Activated CD4-positive, alpha-beta T cell treated with anti-CD3 and anti-CD28 coated beads for 24 hours (primary cell): ENCODE measurements around the gene PET100.
"Not testable (repeated sequence)": the region's sequence is repeated elsewhere in the genome, so short reads cannot be mapped to it uniquely, and the experiment has no call there.

Source experiments
- DNase-seq, 2 donors: peaks; one replicate each; pipeline ENCODE4 v3.0.0-alpha.2; 2020; ENCODE audit warnings: low read depth in 2 of 2

PET100 gene

GRCh38 chr19:7633698-7634097 lies 4.1 kb downstream of the PET100 start, which contains the start of gene PCP2:
PCP2 (minus strand) TSS chr19:7633719; CDS start chr19:7633457, 262 bp downstream.
- no peak for DNase-seq

GRCh38 chr19:7635670-7636069 lies 6.1 kb downstream of the PET100 start:
- no peak for DNase-seq

- DNase-seq: no peak
Observed at GRCh38 chr19:7636317-7636690, 6.7 kb downstream of the PET100 start.

- DNase-seq: peak; percentile 88 to 89
Observed at GRCh38 chr19:7636691-7637373, 7.2 kb downstream of the PET100 start, which contains the start of gene STXBP2. STXBP2 (plus strand) TSS chr19:7637110; CDS start chr19:7637150, 40 bp downstream.

GRCh38 chr19:7637374-7638256 lies 8.0 kb downstream of the PET100 start:
- no peak for DNase-seq

- DNase-seq: no peak
Observed at GRCh38 chr19:7638802-7639465, 9.3 kb downstream of the PET100 start.

- no peak for DNase-seq
Observed at GRCh38 chr19:7639863-7640348, 10.3 kb downstream of the PET100 start.

- DNase-seq: no peak
Observed at GRCh38 chr19:7640803-7641202, 11.2 kb downstream of the PET100 start.

GRCh38 chr19:7641290-7642276 lies 12.0 kb downstream of the PET100 start:
- DNase-seq: no peak

GRCh38 chr19:7642295-7643030 lies 12.9 kb downstream of the PET100 start:
- no peak for DNase-seq

GRCh38 chr19:7643031-7643415 lies 13.4 kb downstream of the PET100 start:
- DNase-seq: no peak

GRCh38 chr19:7643629-7644549 lies 14.3 kb downstream of the PET100 start:
- DNase-seq: not testable (repeated sequence)

- no peak for DNase-seq
Observed at GRCh38 chr19:7644550-7644877, 14.9 kb downstream of the PET100 start.

GRCh38 chr19:7645163-7645562 lies 15.6 kb downstream of the PET100 start:
- DNase-seq: no peak

- DNase-seq: no peak
Observed at GRCh38 chr19:7645656-7646425, 16.2 kb downstream of the PET100 start.

GRCh38 chr19:7646426-7646700 lies 16.8 kb downstream of the PET100 start:
- no peak for DNase-seq

GRCh38 chr19:7647156-7647555 lies 17.6 kb downstream of the PET100 start:
- no peak for DNase-seq

GRCh38 chr19:7648265-7649014 lies 18.8 kb downstream of the PET100 start:
- no peak for DNase-seq
